Kidney (tissue), 14 donors: ENCODE results near the gene PEPD. TPM values are rescaled to one million over a fixed set of nuclear protein-coding genes. Genes with fewer than 3 reads are reported as not detected.

Experiments used
- DNase-seq, 5 donors: peaks; one replicate each; pipeline ENCODE4 v3.0.0-alpha.2; 2013 to 2020
- FAIRE-seq: peaks from 2 replicates; lab custom pipeline; 2012; peaks lifted over from hg19 to GRCh38; lab: Jason Lieb, UNC
- H3K27ac ChIP-seq, 2 donors: one replicate each; pipeline ENCODE4 v1.7.0; 2013; ENCODE audit warnings: low read depth in 2 of 2, low read length in 2 of 2, inconsistent platforms in 1 of 2
- H3K27me3 ChIP-seq: one replicate; pipeline ENCODE4 v1.7.1; 2013; ENCODE audit warnings: low read length, inconsistent platforms; ENCODE audit not compliant: control insufficient read depth, insufficient read depth
- H3K36me3 ChIP-seq, 3 donors: one replicate each; pipeline versions ENCODE4 v1.7.0 to v1.7.1; 2013; ENCODE audit warnings: low read length in 3 of 3, control low read depth in 1 of 3, inconsistent platforms in 1 of 3; ENCODE audit not compliant: insufficient read depth in 3 of 3, control insufficient read depth in 2 of 3
- H3K4me1 ChIP-seq, 3 donors: one replicate each; pipeline versions ENCODE4 v1.7.0 to v1.7.1; 2013; ENCODE audit warnings: low read length in 3 of 3, inconsistent platforms in 1 of 3, low read depth in 1 of 3; ENCODE audit not compliant: control insufficient read depth in 2 of 3, insufficient read depth in 2 of 3
- H3K4me3 ChIP-seq, 3 donors: one replicate each; pipeline versions ENCODE4 v1.7.0 to v1.8.1; 2013; ENCODE audit warnings: low read length in 3 of 3, control low read depth in 1 of 3, inconsistent platforms in 1 of 3
- H3K9ac ChIP-seq, 3 donors: one replicate each; pipeline versions ENCODE4 v1.7.0 to v1.7.1; 2013; ENCODE audit warnings: low read length in 3 of 3, control low read depth in 1 of 3, inconsistent platforms in 1 of 3
- H3K9me3 ChIP-seq, 3 donors: one replicate each; pipeline versions ENCODE4 v1.7.0 to v1.7.1; 2013; ENCODE audit warnings: low read length in 3 of 3, control low read depth in 1 of 3, inconsistent platforms in 1 of 3; ENCODE audit not compliant: control insufficient read depth in 2 of 3, insufficient read depth in 1 of 3
- intact Hi-C: fragments of 100-400 bp; cut with DNase I; formaldehyde crosslinking; loops from one replicate; pipeline ENCODE4 v1.11.1; 2022
- polyA plus RNA-seq: library from polyadenylated mRNA; stranded (reverse); fragments of 350-450 nt; fragmentation: Illumina TruSeq; extraction: RNeasy Lipid Tissue Mini Kit (QIAGEN cat#74804); gene quantifications from one replicate; pipeline ENCODE4 v1.2.3, GENCODE V29; 2014; ENCODE audit warnings: low read depth, low replicate concordance; ENCODE audit not compliant: insufficient read depth
- total RNA-seq: library from RNA; stranded (reverse); fragmentation: NEBNext Ultra II Directional; extraction: Animal tissue kit (Norgen Biotek cat#: 25700); gene quantifications from one replicate; pipeline ENCODE4 v1.2.1, GENCODE V29; 2021
- TF ChIP-seq, protein P1 (sequence below): IDR thresholded peaks from 3 replicates; pipeline ENCODE4 v1.5.1; 2012; ENCODE audit warnings: mild to moderate bottlenecking, moderate library complexity, borderline replicate concordance; ENCODE audit not compliant: insufficient read depth; ENCODE audit errors: extremely low read depth
- donor health status: control.
- donor health status: control.
- donor health status: control.
- donor health status: control.
- donor health status: control.
- donor health status: DM: yes; HTN: yes; CAD: no.
- donor health status: Normal renal cell carcinoma (clear cell type).

The PEPD gene
- total and polyA plus RNA-seq, 2 donors from 2014 or later, result 71.4 to 402 TPM

DNA sequence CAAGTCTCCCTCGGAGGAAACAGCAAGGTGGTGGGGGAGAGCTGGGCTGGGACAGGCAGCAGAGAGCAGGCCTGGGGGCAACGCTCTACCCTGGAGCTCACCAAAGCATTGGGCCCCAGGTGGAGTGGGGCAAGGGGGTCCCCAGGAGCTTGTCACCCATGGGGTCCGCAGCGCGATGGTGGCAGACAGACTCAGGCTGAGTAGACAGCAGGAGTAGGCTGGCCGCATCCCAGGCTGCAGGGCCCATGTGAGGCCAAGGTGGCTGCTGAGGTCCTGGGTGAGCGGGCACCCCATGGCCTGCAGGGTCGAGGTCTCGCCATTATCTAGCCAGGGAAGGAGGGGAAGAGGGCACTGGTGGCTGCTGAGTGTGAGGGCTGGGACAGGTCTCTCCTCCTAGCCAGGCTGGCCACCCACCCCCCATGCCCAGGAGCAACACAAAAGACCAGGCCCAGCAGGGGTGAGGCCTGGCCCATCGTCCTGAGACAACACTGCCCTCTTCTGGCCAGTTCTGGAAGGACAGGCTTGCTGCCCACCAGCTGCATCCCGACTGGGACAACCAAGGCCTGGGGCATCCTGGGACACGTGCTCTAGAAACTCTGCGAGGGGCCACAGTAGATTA lies 115.0 kb downstream of the PEPD start:
- Histone ChIP-seq H3K9me3 (no peaks in the 10 kb centered on the region), H3K27ac (no peak overlapping the region), H3K4me3 (no peak overlapping the region), H3K9ac (no peak overlapping the region), H3K4me1 (peaks cover 0 to 3% (median 3%) of the 10 kb centered on the region in 3 donors), H3K36me3 (peaks cover 0 to 14% (median 2%) of the 10 kb centered on the region in 3 donors), H3K27me3 (no peaks in the 10 kb centered on the region)
- no peak for FAIRE-seq
- TF ChIP-seq, protein P1, sequence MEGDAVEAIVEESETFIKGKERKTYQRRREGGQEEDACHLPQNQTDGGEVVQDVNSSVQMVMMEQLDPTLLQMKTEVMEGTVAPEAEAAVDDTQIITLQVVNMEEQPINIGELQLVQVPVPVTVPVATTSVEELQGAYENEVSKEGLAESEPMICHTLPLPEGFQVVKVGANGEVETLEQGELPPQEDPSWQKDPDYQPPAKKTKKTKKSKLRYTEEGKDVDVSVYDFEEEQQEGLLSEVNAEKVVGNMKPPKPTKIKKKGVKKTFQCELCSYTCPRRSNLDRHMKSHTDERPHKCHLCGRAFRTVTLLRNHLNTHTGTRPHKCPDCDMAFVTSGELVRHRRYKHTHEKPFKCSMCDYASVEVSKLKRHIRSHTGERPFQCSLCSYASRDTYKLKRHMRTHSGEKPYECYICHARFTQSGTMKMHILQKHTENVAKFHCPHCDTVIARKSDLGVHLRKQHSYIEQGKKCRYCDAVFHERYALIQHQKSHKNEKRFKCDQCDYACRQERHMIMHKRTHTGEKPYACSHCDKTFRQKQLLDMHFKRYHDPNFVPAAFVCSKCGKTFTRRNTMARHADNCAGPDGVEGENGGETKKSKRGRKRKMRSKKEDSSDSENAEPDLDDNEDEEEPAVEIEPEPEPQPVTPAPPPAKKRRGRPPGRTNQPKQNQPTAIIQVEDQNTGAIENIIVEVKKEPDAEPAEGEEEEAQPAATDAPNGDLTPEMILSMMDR, result peak; percentile 97
- intact Hi-C loops, result loop anchor here (5.0 kb wide), 1 partner anchor 169 kb away; no protein-coding TSS in a partner anchor
- peak; percentile 49 to 88 (median 81) for DNase-seq

DNA sequence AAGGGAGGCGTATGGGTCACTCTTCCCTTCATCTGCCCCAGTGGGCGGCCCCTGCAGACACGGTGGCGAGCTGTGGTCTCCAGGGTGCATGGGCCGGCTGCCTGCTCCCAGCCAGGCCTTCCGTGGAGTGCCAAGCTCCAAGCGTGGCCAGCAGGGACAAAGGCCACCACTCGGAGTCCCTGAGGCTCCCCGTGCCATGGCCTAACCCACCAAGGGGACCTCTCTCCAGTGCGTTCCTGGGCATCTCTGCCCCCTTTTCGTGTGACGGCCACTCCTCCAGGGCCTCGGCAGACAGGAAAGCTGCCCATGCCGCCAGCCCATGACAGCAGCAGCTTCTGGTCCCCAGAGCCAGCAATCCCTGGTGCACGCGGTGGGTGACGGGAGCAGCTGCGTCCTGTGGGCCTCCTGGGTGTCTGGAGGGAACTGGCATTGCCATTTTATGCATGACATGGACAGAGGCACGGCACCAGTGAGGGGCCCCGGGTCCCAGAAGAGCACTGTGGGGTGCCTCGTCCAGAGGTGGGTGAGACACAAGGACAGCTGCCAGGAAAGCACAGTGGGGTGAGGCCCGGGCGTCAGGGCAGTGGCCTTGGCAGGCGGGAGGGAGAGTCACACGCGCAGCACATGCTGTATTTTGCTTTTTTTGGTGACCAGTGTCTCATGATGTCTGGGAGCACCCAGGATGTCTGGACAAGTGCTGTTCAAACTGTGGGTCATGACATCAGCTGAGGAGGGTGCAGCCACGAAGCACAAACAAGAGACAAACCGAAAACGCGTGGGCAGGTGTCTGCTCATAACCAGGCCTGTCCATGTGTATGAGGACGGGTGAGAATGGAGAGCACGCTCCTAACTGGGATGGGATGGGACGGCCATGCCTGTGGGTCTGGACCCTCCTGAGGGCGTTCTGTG lies 115.8 kb downstream of the PEPD start:
- Histone ChIP-seq H3K36me3 (peaks cover 0 to 7% (median 2%) of the 10 kb centered on the region in 3 donors), H3K4me3 (no peak overlapping the region), H3K9me3 (no peaks in the 10 kb centered on the region), H3K27ac (no peak overlapping the region), H3K4me1 (peaks cover 0 to 11% (median 3%) of the 10 kb centered on the region in 3 donors), H3K27me3 (no peaks in the 10 kb centered on the region), H3K9ac (no peak overlapping the region)
- TF ChIP-seq, protein P1, result no peak
- intact Hi-C loops, result loop anchor here (5.0 kb wide), 1 partner anchor 169 kb away; no protein-coding TSS in a partner anchor
- DNase-seq (peak in 2 of 5 donors; percentile 35 to 67), FAIRE-seq (no peak)

DNA sequence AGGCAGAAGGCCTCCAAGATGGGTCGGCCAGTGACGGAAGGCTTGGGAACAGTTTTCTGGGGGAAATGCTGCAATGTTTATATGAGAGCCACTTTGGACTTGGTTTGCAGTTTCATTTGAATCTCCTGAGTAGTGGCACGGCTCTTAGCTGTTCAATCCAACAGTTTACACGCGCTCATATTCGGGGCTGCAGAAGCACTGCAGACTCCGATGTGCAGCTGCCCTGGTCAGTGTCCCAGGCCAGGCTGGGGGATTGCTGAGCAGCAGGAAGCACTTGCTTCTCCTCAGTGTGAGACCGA lies 116.4 kb downstream of the PEPD start:
- H3K36me3 ChIP-seq, result peaks cover 0 to 4% (median 2%) of the 10 kb centered on the region in 3 donors
- no peak overlapping the region for H3K27ac ChIP-seq
- TF ChIP-seq, protein P1, result no peak
- H3K9me3 ChIP-seq, result no peaks in the 10 kb centered on the region
- intact Hi-C loops, result loop anchor here (5.0 kb wide), 1 partner anchor 168 kb away; no protein-coding TSS in a partner anchor
- H3K9ac ChIP-seq, result no peak overlapping the region
- H3K27me3 ChIP-seq, result no peaks in the 10 kb centered on the region
- DNase-seq, result no peak
- FAIRE-seq, result no peak
- H3K4me3 ChIP-seq, result no peak overlapping the region
- peaks cover 0 to 14% (median 3%) of the 10 kb centered on the region in 3 donors for H3K4me1 ChIP-seq
